HepG2 (cell line): ENCODE measurements around the gene CPS1. TPM values are rescaled to one million over a fixed set of nuclear protein-coding genes. Genes with fewer than 3 reads are reported as not detected.

Experiments used
- ATAC-seq: fragments of 200-7000 bp; cut with Tn5 transposase; 3 replicates; pipeline ENCODE4 v1.9.1; 2020; ENCODE audit warnings: mild to moderate bottlenecking, moderate library complexity
- BruUV-seq: library from RNA; stranded (reverse); fragments of 400-500 nt; replicated peaks from 2 replicates; lab custom pipeline; 2021; lab: Mats Ljungman, UMichigan
- CTCF ChIA-PET: fragments of 300-600 bp; formaldehyde crosslinking; extraction: SDS; loops from one replicate; lab custom pipeline; 2021; ENCODE audit warnings: low total read pairs, inconsistent platforms, low intra/inter-chr PET ratio; lab: Yijun Ruan, JAX
- POLR2A ChIA-PET: fragments of 350-600 bp; sonication (Branson Sonifier 250); formaldehyde crosslinking; loops from one replicate; lab custom pipeline; 2020; ENCODE audit warnings: antibody characterized with exemption, inconsistent platforms; lab: Yijun Ruan, JAX
- DNase-seq: peaks from one replicate; pipeline ENCODE4 v3.0.0-alpha.2; 2015; ENCODE audit warnings: low spot score
- FAIRE-seq: peaks from 3 replicates; lab custom pipeline; 2011; peaks lifted over from hg19 to GRCh38; lab: Jason Lieb, UNC
- H2AFZ ChIP-seq: one replicate; pipeline ENCODE4 v1.6.1; 2011; ENCODE audit warnings: low read length, inconsistent platforms
- H3K27ac ChIP-seq: fragments of 300-600 bp; 3 replicates; pipeline ENCODE4 v1.8.0; 2011; ENCODE audit warnings: mixed run types, mild to moderate bottlenecking, mixed read lengths, low read length, inconsistent platforms; ENCODE audit not compliant: insufficient read depth; ENCODE audit errors: extremely low read length
- H3K27me3 ChIP-seq, 2 experiments: fragments of 200-600 bp in 1 of 2; 2 replicates in 1 of 2; 3 replicates in 1 of 2; pipeline versions ENCODE4 v1.6.0 to v1.8.0; 2011; ENCODE audit warnings: low read length in 2 of 2, mild to moderate bottlenecking in 2 of 2, moderate library complexity in 2 of 2, inconsistent platforms in 1 of 2; ENCODE audit not compliant: insufficient read depth in 2 of 2, control insufficient read depth in 1 of 2
- H3K36me3 ChIP-seq, 2 experiments: fragments of 200-600 bp in 1 of 2; replicated peaks in 1 of 2; 2 replicates in 1 of 2; 3 replicates in 1 of 2; pipeline versions ENCODE4 v1.5.1 to v1.8.0; 2011; ENCODE audit warnings: low read length in 2 of 2, inconsistent platforms in 1 of 2; ENCODE audit not compliant: insufficient read depth in 2 of 2, control insufficient read depth in 1 of 2
- H3K4me1 ChIP-seq: 2 replicates; pipeline ENCODE4 v1.5.1; 2012; ENCODE audit warnings: low read length, inconsistent platforms; ENCODE audit not compliant: insufficient read depth
- H3K4me2 ChIP-seq: 2 replicates; pipeline ENCODE4 v1.6.0; 2011; ENCODE audit warnings: low read depth, low read length, inconsistent platforms
- H3K4me3 ChIP-seq, 3 experiments: fragments of 200-600 bp in 1 of 3; sonication (generic), shearing (Covaris generic) in 1 of 3; replicated peaks in 1 of 3; 2 replicates each; pipeline ENCODE4 v1.5.1; 2011 to 2016; ENCODE audit warnings: low read length in 3 of 3, inconsistent platforms in 2 of 3, low read depth in 2 of 3, mild to moderate bottlenecking in 2 of 3, control low read depth in 1 of 3, mixed read lengths in 1 of 3; ENCODE audit not compliant: insufficient read depth in 1 of 3
- H3K79me2 ChIP-seq: one replicate; pipeline ENCODE4 v1.6.1; 2011; ENCODE audit warnings: low read length, inconsistent platforms; ENCODE audit not compliant: insufficient read depth
- H3K9ac ChIP-seq: 2 replicates; pipeline ENCODE4 v1.6.0; 2011; ENCODE audit warnings: mild to moderate bottlenecking, low read depth, low read length, inconsistent platforms; ENCODE audit not compliant: insufficient read depth
- H3K9me3 ChIP-seq: 2 replicates; pipeline ENCODE4 v1.5.1; 2012; ENCODE audit warnings: mild to moderate bottlenecking, low read length
- H4K20me1 ChIP-seq: 2 replicates; pipeline ENCODE4 v1.6.0; 2011; ENCODE audit warnings: inconsistent platforms, mild to moderate bottlenecking, low read length, moderate library complexity; ENCODE audit not compliant: insufficient read depth
- AHDC1 ChIP-seq: sonication (generic); formaldehyde crosslinking; IDR thresholded peaks from 2 replicates; pipeline ENCODE4 v1.5.1; 2020; ENCODE audit warnings: mild to moderate bottlenecking, missing genetic modification reagents, borderline replicate concordance
- CENPBD1 ChIP-seq: sonication (generic); formaldehyde crosslinking; IDR thresholded peaks from 2 replicates; pipeline ENCODE4 v1.8.0; 2022; ENCODE audit warnings: missing genetic modification reagents, low read depth, mild to moderate bottlenecking, borderline replicate concordance
- DDIT3 ChIP-seq: sonication (generic); formaldehyde crosslinking; IDR thresholded peaks from 2 replicates; pipeline ENCODE4 v1.4.0; 2020; ENCODE audit warnings: mild to moderate bottlenecking, missing genetic modification reagents
- FOXP4 ChIP-seq: sonication (generic); formaldehyde crosslinking; IDR thresholded peaks from 2 replicates; pipeline ENCODE4 v1.4.0; 2020; ENCODE audit warnings: missing genetic modification reagents
- IRF1 ChIP-seq: sonication (generic); formaldehyde crosslinking; IDR thresholded peaks from 2 replicates; pipeline ENCODE4 v1.4.0; 2020; ENCODE audit warnings: low read depth, mild to moderate bottlenecking, missing genetic modification reagents
- SMARCE1 ChIP-seq: fragments of 450-650 bp; IDR thresholded peaks from 2 replicates; pipeline ENCODE4 v1.6.1; 2017; ENCODE audit warnings: borderline replicate concordance
- THAP9 ChIP-seq: sonication (generic); formaldehyde crosslinking; IDR thresholded peaks from 2 replicates; pipeline ENCODE4; 2020; ENCODE audit warnings: missing genetic modification reagents, mild to moderate bottlenecking, borderline replicate concordance
- ZNF598 ChIP-seq: sonication (generic); formaldehyde crosslinking; IDR thresholded peaks from 2 replicates; pipeline ENCODE4 v1.5.1; 2020; ENCODE audit warnings: mild to moderate bottlenecking, missing genetic modification reagents, borderline replicate concordance
- WGBS: methylation state at CpG from one replicate; pipeline ENCODE4 v1.1.6; 2017; ENCODE audit warnings: low lambda C conversion rate; 5-methylcytosine and 5-hydroxymethylcytosine counted together
- in situ Hi-C: cut with HindIII; loops from 2 replicates; pipeline ENCODE4 v1.10.0; 2017; ENCODE audit warnings: low pct_unique_long_range_greater_than_20kb; ENCODE audit not compliant: extremely low pct_ligation_motif_present
- intact Hi-C: fragments of 100-400 bp; cut with micrococcal nuclease; formaldehyde crosslinking; loops from one replicate; pipeline ENCODE4 v1.10.0; 2022; ENCODE audit not compliant: unreplicated experiment
- polyA plus RNA-seq, 8 experiments: library from polyadenylated mRNA; depleted of rRNA in 3 of 8; stranded (reverse) in 7 of 8; unstranded in 1 of 8; fragments of >200 nt; fragmentation: Illumina TruSeq in 4 of 8; extraction: Trizol in 4 of 8; gene quantifications; 2 replicates each; pipeline versions ENCODE4 v1.2.1 to v1.2.3, GENCODE V29; 2011 to 2016; ENCODE audit warnings: low read depth in 4 of 8, missing spikeins in 1 of 8, mixed read lengths in 1 of 8; ENCODE audit not compliant: insufficient read depth in 1 of 8
- total RNA-seq, 5 experiments: library from RNA; depleted of rRNA; stranded (reverse); fragments of >200 nt; fragmentation: Illumina TruSeq; extraction: Trizol; gene quantifications; 2 replicates each; pipeline ENCODE4 v1.2.3, GENCODE V29; 2016; ENCODE audit warnings: low read depth in 1 of 5

CPS1 gene
- total and polyA plus RNA-seq, 2 of the 13 experiments (the other 11 are each of a cell fraction or from before 2014, with no cell fraction given): 24.4 to 51.7 TPM

- Histone ChIP-seq H3K27me3 (no peaks in the 10 kb centered on the region), H3K27ac (no peak overlapping the region), H3K4me1 (peaks cover 5% of the 10 kb centered on the region), H2AFZ (no peak overlapping the region), H3K9me3 (no peaks in the 10 kb centered on the region), H3K36me3 (no peaks in the 10 kb centered on the region), H3K4me2 (no peak overlapping the region), H3K4me3 (no peak overlapping the region)
- ChIA-PET CTCF (no interaction called here), POLR2A (no interaction called here)
- no peak for DNase-seq
- no peak for FAIRE-seq
- WGBS: 97% methylated on average over 5 of the region's 5 CpGs
- intact Hi-C loops: no loop called here
- no TSS peak for BruUV-seq
- TF ChIP-seq DDIT3 (no peak), ZNF598 (CRISPR knock-in tag) (no peak), SMARCE1 (no peak), CENPBD1 (CRISPR knock-in tag) (no peak), AHDC1 (CRISPR knock-in tag) (no peak), FOXP4 (CRISPR knock-in tag) (no peak), IRF1 (CRISPR knock-in tag) (no peak), THAP9 (no peak)
- TF ChIP-seq, all 625 proteins: peak for 0
- Histone ChIP-seq H4K20me1 (no peaks in the 10 kb centered on the region), H3K79me2 (no peaks in the 10 kb centered on the region), H3K9ac (no peak overlapping the region)
- no peak for ATAC-seq
- in situ Hi-C loops: loop anchor here (25.0 kb wide), 1 partner anchor 370 kb away; no protein-coding TSS in a partner anchor
Observed at GRCh38 chr2:210667711-210668110, 111.3 kb downstream of the CPS1 start.
